ACC112 (cell line): ENCODE measurements around the gene NOC2L.
"Not testable (repeated sequence)": the region's sequence is repeated elsewhere in the genome, so short reads cannot be mapped to it uniquely, and the experiment has no call there.

ENCODE experiments used
- H2AFZ ChIP-seq: fragments of 200-600 bp; sonication (generic); one replicate; pipeline ENCODE4 v1.6.0; 2017; ENCODE audit warnings: antibody characterized with exemption, low read length; ENCODE audit not compliant: unreplicated experiment
- H3K27ac ChIP-seq: fragments of 200-600 bp; sonication (generic); 2 replicates; pipeline ENCODE4 v1.5.1; 2014; ENCODE audit warnings: low read depth, mild to moderate bottlenecking, antibody characterized with exemption, low read length, moderate library complexity
- H3K27me3 ChIP-seq: fragments of 200-600 bp; sonication (generic); 2 replicates; pipeline ENCODE4 v1.6.1; 2014; ENCODE audit warnings: mild to moderate bottlenecking, antibody characterized with exemption, low read length, moderate library complexity, mixed read lengths; ENCODE audit not compliant: insufficient read depth
- H3K36me3 ChIP-seq: fragments of 200-600 bp; sonication (generic); 2 replicates; pipeline ENCODE4 v1.6.1; 2016; ENCODE audit warnings: mild to moderate bottlenecking, antibody characterized with exemption, low read length, moderate library complexity, mixed read lengths; ENCODE audit not compliant: insufficient read depth
- H3K4me1 ChIP-seq: fragments of 200-600 bp; sonication (generic); one replicate; pipeline ENCODE4 v1.6.1; 2016; ENCODE audit warnings: low read length, mixed read lengths; ENCODE audit not compliant: insufficient read depth, unreplicated experiment, control insufficient read depth
- H3K4me3 ChIP-seq: fragments of 200-600 bp; sonication (generic); 2 replicates; pipeline ENCODE4 v1.5.1; 2014; ENCODE audit warnings: mild to moderate bottlenecking, low read depth, low read length
- H3K79me2 ChIP-seq: fragments of 200-600 bp; sonication (generic); one replicate; pipeline ENCODE4 v1.6.0; 2016; ENCODE audit warnings: low read length; ENCODE audit not compliant: control insufficient read depth, unreplicated experiment, insufficient read depth

Gene NOC2L

DNA sequence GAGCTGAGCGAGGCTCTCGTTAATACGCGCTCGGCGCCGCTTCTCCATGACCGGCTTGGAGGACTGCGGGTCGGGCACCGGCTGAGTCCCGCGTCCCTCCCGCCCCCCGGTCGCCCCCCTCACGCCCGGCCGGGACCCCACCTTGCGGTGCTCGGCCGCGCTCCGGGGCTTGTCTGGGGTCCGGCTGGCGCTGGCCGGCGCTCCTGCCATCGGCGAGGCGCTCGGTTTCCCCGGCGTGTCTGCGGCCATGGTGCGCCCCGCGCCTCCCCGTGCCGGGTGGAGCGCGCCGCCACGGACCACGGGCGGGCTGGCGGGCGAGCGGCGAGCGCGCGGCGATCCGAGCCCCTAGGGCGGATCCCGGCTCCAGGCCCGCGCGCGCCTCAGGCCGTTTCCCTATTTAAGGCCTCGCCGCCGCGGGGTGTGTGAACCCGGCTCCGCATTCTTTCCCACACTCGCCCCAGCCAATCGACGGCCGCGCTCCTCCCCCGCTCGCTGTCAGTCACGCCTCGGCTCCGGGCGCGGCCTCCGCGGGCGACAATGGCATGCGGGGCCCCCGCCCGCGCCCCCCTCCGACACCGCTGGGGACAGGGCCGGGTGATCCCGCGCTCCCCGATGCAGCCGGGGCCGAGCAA lies 40.8 kb upstream of the NOC2L start, which contains the start of gene HES4:
Gene HES4, minus strand, starts transcription at position 373 of the 632 bp plus-strand sequence. Its CDS starts 124 bp downstream, at position 249.
- peaks cover 3% of the 10 kb centered on the region; the same call in 1 of the 2 replicates for H3K27me3 ChIP-seq
- H3K27ac ChIP-seq = peak within 1 kb of the TSS; percentile 99
- H3K4me3 ChIP-seq = peak within 1 kb of the TSS; percentile 97
- H3K36me3 ChIP-seq = no peaks in the 10 kb centered on the region
- H3K79me2 ChIP-seq = peaks cover 5% of the 10 kb centered on the region
- H3K4me1 ChIP-seq = peaks cover 2% of the 10 kb centered on the region
- no peak within 1 kb of the TSS for H2AFZ ChIP-seq

DNA sequence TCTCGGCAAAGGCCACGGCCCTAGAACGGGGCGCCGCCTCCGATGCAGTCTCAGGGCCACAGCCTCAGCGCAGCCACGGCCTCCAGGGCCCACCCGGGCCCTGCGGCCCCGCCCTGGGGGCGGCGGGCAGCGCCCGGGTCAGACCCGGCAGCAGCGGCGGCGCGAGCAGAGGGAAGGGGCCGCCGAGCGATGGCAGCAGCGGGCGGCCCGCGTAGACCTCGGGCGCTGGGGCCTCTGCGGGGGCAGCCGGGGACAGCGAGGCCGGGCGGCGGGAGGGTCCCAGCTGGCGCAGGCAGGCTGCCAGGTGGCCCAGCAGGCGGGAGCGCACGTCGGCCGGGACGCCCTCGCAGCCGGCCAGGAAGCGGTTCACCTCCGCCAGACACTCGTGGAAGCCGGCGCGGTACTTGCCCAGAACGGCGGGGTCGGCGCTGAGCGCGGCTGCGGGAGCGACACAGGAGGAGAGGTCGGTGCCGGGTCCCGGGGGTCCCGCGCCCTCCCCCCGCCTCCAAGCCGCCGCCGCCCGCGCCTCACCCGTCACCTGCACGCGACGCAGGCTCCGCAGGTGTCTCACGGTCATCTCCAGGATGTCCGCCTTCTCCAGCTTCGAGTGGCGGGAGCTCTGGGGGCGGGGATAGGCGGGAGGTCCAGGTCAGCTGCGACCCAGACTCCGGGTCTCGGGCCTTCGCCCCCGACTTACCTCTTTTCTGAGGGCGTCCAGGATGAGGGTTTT lies 40.1 kb upstream of the NOC2L start:
- peak overlapping the region; percentile 99; the same call in 1 of the 2 replicates for H3K27ac ChIP-seq
- H3K36me3 ChIP-seq = no peaks in the 10 kb centered on the region
- no peaks in the 10 kb centered on the region for H3K4me1 ChIP-seq
- H3K4me3 ChIP-seq = peak overlapping the region; percentile 97
- H3K79me2 ChIP-seq = peaks cover 5% of the 10 kb centered on the region
- H2AFZ ChIP-seq = no peak overlapping the region
- H3K27me3 ChIP-seq = peaks cover 3% of the 10 kb centered on the region; the same call in 1 of the 2 replicates

- Histone ChIP-seq H3K4me1 (no peaks in the 10 kb centered on the region), H2AFZ (no peak overlapping the region), H3K27ac (peak overlapping the region; percentile 99; the same call in 1 of the 2 replicates), H3K79me2 (peaks cover 5% of the 10 kb centered on the region), H3K4me3 (peak overlapping the region; percentile 97), H3K36me3 (no peaks in the 10 kb centered on the region), H3K27me3 (peaks cover 3% of the 10 kb centered on the region; the same call in 1 of the 2 replicates)
Observed at GRCh38 chr1:998745-998994, 39.6 kb upstream of the NOC2L start.

- Histone ChIP-seq H3K27me3 (peaks cover 3% of the 10 kb centered on the region; the same call in 1 of the 2 replicates), H3K27ac (no peak overlapping the region), H3K79me2 (peaks cover 5% of the 10 kb centered on the region), H2AFZ (no peak overlapping the region), H3K4me3 (peak overlapping the region; percentile 97), H3K36me3 (no peaks in the 10 kb centered on the region), H3K4me1 (no peaks in the 10 kb centered on the region)
Observed at GRCh38 chr1:997993-998744, 39.1 kb upstream of the NOC2L start.

DNA sequence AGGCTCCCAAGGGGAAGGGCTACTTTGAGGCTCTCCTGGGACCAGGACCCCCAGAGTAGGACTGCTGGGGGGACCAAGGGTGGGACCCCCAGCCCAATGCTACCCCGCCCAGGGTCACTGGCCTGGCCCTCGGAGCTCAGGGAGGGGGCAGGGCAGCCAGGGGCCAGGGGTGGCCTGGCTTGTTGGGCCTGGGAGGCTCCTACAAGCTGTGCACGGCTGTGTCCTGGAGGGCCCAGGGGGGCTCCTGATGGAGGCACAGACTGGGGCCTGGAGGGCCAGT lies 38.6 kb upstream of the NOC2L start:
- Histone ChIP-seq H3K27ac (no peak overlapping the region), H3K4me1 (no peaks in the 10 kb centered on the region), H3K79me2 (peaks cover 5% of the 10 kb centered on the region), H2AFZ (no peak overlapping the region), H3K36me3 (no peaks in the 10 kb centered on the region), H3K27me3 (peaks cover 3% of the 10 kb centered on the region; the same call in 1 of the 2 replicates), H3K4me3 (no peak overlapping the region; the same call in 1 of the 2 replicates)

GRCh38 chr1:996851-997712 lies 38.0 kb upstream of the NOC2L start:
- Histone ChIP-seq H3K4me3 (no peak overlapping the region), H2AFZ (no peak overlapping the region), H3K4me1 (no peaks in the 10 kb centered on the region), H3K36me3 (no peaks in the 10 kb centered on the region), H3K27ac (no peak overlapping the region), H3K27me3 (peaks cover 3% of the 10 kb centered on the region; the same call in 1 of the 2 replicates), H3K79me2 (peaks cover 5% of the 10 kb centered on the region)

DNA sequence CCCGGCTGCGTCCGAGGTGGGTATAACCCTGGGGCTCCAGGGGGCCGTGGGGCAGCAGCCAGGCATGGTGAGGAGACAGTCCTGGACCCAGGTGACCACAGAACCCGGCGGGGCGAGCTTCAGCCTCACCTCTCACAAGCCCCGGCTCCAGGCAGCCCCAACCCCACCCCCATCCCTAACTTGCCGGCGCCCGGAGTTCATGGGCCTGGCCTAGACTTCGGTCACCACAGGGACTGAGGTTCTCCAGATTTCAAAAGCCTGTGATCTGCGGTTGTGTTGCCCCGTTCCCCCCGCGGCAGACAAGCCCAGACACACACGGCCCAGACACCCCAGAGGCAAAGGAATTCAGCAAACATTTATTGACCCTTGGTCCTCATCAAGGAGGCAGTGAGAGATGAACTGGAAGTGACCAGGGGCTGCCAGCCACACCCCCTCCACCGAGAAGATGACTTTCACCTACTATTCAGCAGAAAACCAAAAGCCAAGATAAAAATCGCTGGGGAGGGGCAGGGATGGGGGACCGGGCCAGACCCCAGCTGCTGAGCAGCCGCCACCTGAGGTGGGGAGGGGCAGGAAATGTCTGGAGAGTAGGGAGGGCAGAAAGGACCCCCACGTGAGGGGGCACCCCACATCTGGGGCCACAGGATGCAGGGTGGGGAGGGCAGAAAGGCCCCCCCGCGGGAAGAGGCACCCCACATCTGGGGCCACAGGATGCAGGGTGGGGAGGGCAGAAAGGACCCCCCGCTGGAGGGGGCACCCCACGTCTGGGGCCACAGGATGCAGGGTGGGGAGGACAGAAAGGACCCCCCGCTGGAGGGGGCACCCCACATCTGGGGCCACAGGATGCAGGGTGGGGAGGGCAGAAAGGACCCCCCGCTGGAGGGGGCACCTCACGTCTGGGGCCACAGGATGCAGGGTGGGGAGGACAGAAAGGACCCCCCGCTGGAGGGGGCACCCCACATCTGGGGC lies 36.9 kb upstream of the NOC2L start:
- H3K4me3 ChIP-seq = no peak overlapping the region
- no peaks in the 10 kb centered on the region for H3K36me3 ChIP-seq
- peaks cover 5% of the 10 kb centered on the region for H3K79me2 ChIP-seq
- H3K27ac ChIP-seq = no peak overlapping the region
- no peaks in the 10 kb centered on the region for H3K4me1 ChIP-seq
- H3K27me3 ChIP-seq = peaks cover 3% of the 10 kb centered on the region; the same call in 1 of the 2 replicates
- H2AFZ ChIP-seq = no peak overlapping the region

DNA sequence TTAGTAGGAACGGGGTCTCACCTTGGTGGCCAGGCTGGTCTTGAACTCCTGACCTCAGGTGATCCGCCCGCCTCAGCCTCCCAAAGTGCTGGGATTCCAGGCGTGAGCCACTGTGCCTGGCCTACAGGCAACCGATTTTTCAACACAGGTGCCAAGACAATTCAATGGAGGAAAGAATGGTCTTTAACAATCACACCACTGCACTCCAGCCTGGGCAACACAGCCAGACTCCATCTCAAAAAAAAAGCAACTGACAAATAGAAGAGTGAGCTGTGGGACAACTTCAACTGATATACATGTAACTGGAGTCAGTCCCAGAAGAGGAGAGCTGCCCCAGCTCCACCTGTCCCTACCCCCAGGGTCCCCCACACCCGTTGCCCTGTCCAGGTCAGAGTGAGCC lies 35.5 kb upstream of the NOC2L start:
- not testable (repeated sequence) for H3K27me3 ChIP-seq, H3K27ac ChIP-seq

DNA sequence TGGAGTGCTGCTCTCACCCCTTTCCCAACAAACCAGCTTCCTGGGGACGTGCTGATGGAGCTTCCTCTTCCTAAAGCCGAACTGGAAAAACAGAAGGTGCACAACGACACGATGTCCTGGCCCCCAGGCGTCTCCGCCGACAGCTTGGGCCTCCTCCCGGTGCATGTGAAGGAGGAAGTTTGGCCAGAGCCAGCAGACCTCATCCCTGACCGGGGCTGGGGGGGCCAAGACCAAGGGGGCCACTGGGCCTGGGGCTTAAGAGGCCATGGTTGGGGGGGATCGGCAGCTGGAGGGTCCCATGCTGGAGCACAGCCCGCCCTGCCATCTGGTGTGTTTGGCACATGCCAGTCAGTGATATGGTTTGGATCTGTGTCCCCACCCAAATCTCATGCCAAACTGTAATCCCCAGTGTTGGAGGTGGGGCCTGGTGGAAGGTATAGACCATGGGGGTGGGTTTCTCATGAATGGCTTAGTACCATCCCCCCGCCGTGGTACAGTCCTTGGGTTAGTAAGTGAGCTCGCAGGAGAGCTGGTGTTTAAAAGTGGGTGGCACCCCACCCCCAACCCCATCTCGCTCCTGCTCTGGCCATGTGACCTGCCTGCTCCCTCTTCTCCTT lies 34.4 kb upstream of the NOC2L start:
- H3K27ac ChIP-seq = no peak overlapping the region
- H3K79me2 ChIP-seq = no peaks in the 10 kb centered on the region
- no peaks in the 10 kb centered on the region for H3K36me3 ChIP-seq
- H3K4me3 ChIP-seq = no peak overlapping the region
- peaks cover 9% of the 10 kb centered on the region; the same call in 1 of the 2 replicates for H3K27me3 ChIP-seq
- no peaks in the 10 kb centered on the region for H3K4me1 ChIP-seq
- H2AFZ ChIP-seq = no peak overlapping the region

More for the DNA sequence above, 35.5 kb upstream of the NOC2L start:
- not testable (repeated sequence) for H3K4me3 ChIP-seq, H3K36me3 ChIP-seq, H3K79me2 ChIP-seq, H3K4me1 ChIP-seq, H2AFZ ChIP-seq
